PC-3 (cell line): ENCODE measurements around the gene ETV6. TPM values are rescaled to one million over a fixed set of nuclear protein-coding genes. Genes with fewer than 3 reads are reported as not detected.

Source experiments
- ATAC-seq: fragments of 200-7000 bp; cut with Tn5 transposase; 2 replicates; pipeline ENCODE4 v1.9.1; 2020; ENCODE audit warnings: mild to moderate bottlenecking, moderate library complexity
- BruUV-seq: library from RNA; stranded (reverse); fragments of 400-500 nt; replicated peaks from 2 replicates; lab custom pipeline; 2021; lab: Mats Ljungman, UMichigan
- CTCF ChIA-PET: fragments of 300-600 bp; sonication (Branson Sonifier 250); formaldehyde crosslinking; loops from one replicate; lab custom pipeline; 2022; ENCODE audit warnings: antibody characterized with exemption; lab: Charles Lee
- POLR2A ChIA-PET: fragments of 300-600 bp; sonication (Branson Sonifier 250); formaldehyde crosslinking; loops from one replicate; lab custom pipeline; 2022; ENCODE audit warnings: antibody characterized with exemption; ENCODE audit not compliant: unreplicated experiment; lab: Charles Lee
- DNase-seq: peaks from one replicate; pipeline ENCODE4 v3.0.0-alpha.2; 2015
- H2AFZ ChIP-seq: fragments of 300-600 bp; sonication (generic); 2 replicates; pipeline ENCODE4 v1.6.0; 2016; ENCODE audit warnings: antibody characterized with exemption, low read length
- H3F3A ChIP-seq: fragments of 300-600 bp; sonication (generic); one replicate; pipeline ENCODE4 v1.6.0; 2017; ENCODE audit warnings: antibody characterized with exemption, low read length, control low read depth, mild to moderate bottlenecking; ENCODE audit not compliant: unreplicated experiment
- H3K27ac ChIP-seq: fragments of 300-600 bp; sonication (generic); 2 replicates; pipeline ENCODE4 v1.5.1; 2016; ENCODE audit warnings: mild to moderate bottlenecking, low read length
- H3K27me3 ChIP-seq: fragments of 300-600 bp; sonication (generic); 2 replicates; pipeline ENCODE4 v1.6.1; 2016; ENCODE audit warnings: low read length, mixed read lengths
- H3K36me3 ChIP-seq: fragments of 300-600 bp; sonication (generic); 2 replicates; pipeline ENCODE4 v1.6.1; 2016; ENCODE audit warnings: low read depth, mixed run types, low read length, mixed read lengths
- H3K4me1 ChIP-seq: fragments of 300-600 bp; sonication (generic); 2 replicates; pipeline ENCODE4 v1.5.1; 2016; ENCODE audit warnings: low read length; ENCODE audit not compliant: insufficient read depth
- H3K4me2 ChIP-seq: fragments of 300-600 bp; sonication (generic); 2 replicates; pipeline ENCODE4 v1.6.0; 2016; ENCODE audit warnings: low read length
- H3K4me3 ChIP-seq: fragments of 300-600 bp; sonication (generic); 2 replicates; pipeline ENCODE4 v1.5.1; 2016; ENCODE audit warnings: mild to moderate bottlenecking, low read length, mixed read lengths
- H3K79me2 ChIP-seq: fragments of 300-600 bp; sonication (generic); 2 replicates; pipeline ENCODE4 v1.6.1; 2017; ENCODE audit warnings: low read length, mixed read lengths
- H3K9ac ChIP-seq: fragments of 300-600 bp; sonication (generic); 2 replicates; pipeline ENCODE4 v1.6.0; 2016; ENCODE audit warnings: mild to moderate bottlenecking, low read length
- H3K9me2 ChIP-seq: fragments of 300-600 bp; sonication (generic); replicated peaks from 2 replicates; pipeline ENCODE4 v1.6.1; 2016; ENCODE audit warnings: mixed run types, low read length, mixed read lengths
- H3K9me3 ChIP-seq: fragments of 300-600 bp; sonication (generic); 2 replicates; pipeline ENCODE4 v1.6.1; 2016; ENCODE audit warnings: low read length, mixed read lengths
- H4K20me1 ChIP-seq: fragments of 300-600 bp; sonication (generic); 2 replicates; pipeline ENCODE4 v1.6.1; 2016; ENCODE audit warnings: low read length, mixed read lengths
- CTCF ChIP-seq: fragments of 300-600 bp; sonication (generic); conservative IDR thresholded peaks from 2 replicates; pipeline ENCODE4 v1.5.1; 2017; ENCODE audit warnings: antibody characterized with exemption, low read depth, mild to moderate bottlenecking, low read length
- EZH2 ChIP-seq: fragments of 300-600 bp; sonication (generic); IDR thresholded peaks from one replicate; pipeline ENCODE4 v1.6.1; 2017; ENCODE audit warnings: antibody characterized with exemption, mild to moderate bottlenecking, low read length; ENCODE audit not compliant: unreplicated experiment
- EZH2phosphoT487 ChIP-seq: fragments of 300-600 bp; sonication (generic); IDR thresholded peaks from 2 replicates; pipeline ENCODE4 v1.6.1; 2018; ENCODE audit warnings: mild to moderate bottlenecking, antibody characterized with exemption, low read length, borderline replicate concordance
- intact Hi-C: fragments of 100-400 bp; cut with micrococcal nuclease; formaldehyde crosslinking; loops from 2 replicates; pipeline ENCODE4 v1.9.0; 2023
- total RNA-seq: library from RNA; depleted of rRNA; stranded (reverse); fragments of >200 nt; gene quantifications from 2 replicates; pipeline ENCODE4 v1.2.3, GENCODE V29; 2014

Gene ETV6
- total RNA-seq, 1 experiment from 2014 or later, result 5.0 TPM

GRCh38 chr12:11645391-11645790 lies 4.1 kb upstream of the ETV6 start:
- Histone ChIP-seq H4K20me1 (no peaks in the 10 kb centered on the region), H3K36me3 (no peaks in the 10 kb centered on the region), H2AFZ (no peak overlapping the region), H3K9ac (no peak overlapping the region), H3K27ac (no peak overlapping the region), H3K27me3 (no peaks in the 10 kb centered on the region), H3K4me1 (no peaks in the 10 kb centered on the region), H3F3A (no peaks in the 10 kb centered on the region), H3K4me3 (no peak overlapping the region), H3K9me3 (no peaks in the 10 kb centered on the region), H3K9me2 (no peaks in the 10 kb centered on the region), H3K4me2 (no peak overlapping the region), H3K79me2 (peaks cover 4% of the 10 kb centered on the region; the same call in 1 of the 2 replicates)
- CTCF ChIA-PET, result no interaction called here
- POLR2A ChIA-PET, result no interaction called here
- DNase-seq (no peak), ATAC-seq (no peak)
- intact Hi-C loops, result no loop called here
- BruUV-seq, result no TSS peak
- TF ChIP-seq EZH2phosphoT487 (no peak), EZH2 (no peak), CTCF (no peak)

- ATAC-seq (peak; percentile 70), DNase-seq (peak; percentile 77)
- Histone ChIP-seq H3K79me2 (peaks cover 37% of the 10 kb centered on the region), H3K27ac (peak overlapping the region; percentile 88), H3K9me3 (no peaks in the 10 kb centered on the region), H3K9me2 (no peaks in the 10 kb centered on the region), H3K4me1 (peaks cover 14% of the 10 kb centered on the region), H3K4me3 (peak overlapping the region; percentile 74), H3K27me3 (no peaks in the 10 kb centered on the region), H3F3A (no peaks in the 10 kb centered on the region), H3K4me2 (peak overlapping the region; percentile 91), H3K36me3 (no peaks in the 10 kb centered on the region), H4K20me1 (peaks cover 10% of the 10 kb centered on the region; the same call in 1 of the 2 replicates), H2AFZ (peak overlapping the region; percentile 77), H3K9ac (peak overlapping the region; percentile 77)
- TSS peak; percentile 40 for BruUV-seq
- ChIA-PET POLR2A (interaction anchor here (0.6 to 1.5 kb wide), 7 partner anchors 67 to 1093 kb away, joined by 3 to 7 read pairs (median 4); no protein-coding TSS in a partner anchor), CTCF (no interaction called here)
- no peak for TF ChIP-seq CTCF
- no peak for TF ChIP-seq EZH2phosphoT487
- TF ChIP-seq EZH2, result no peak
- intact Hi-C loops, result loop anchor here (1.0 to 2.0 kb wide), 2 partner anchors 68 to 385 kb away; no protein-coding TSS in a partner anchor
Observed at GRCh38 chr12:11648514-11649412, 711 bp upstream of the ETV6 start.
